GM19397 (cell line): Measurements from ENCODE around the gene TTC39B.
A peak's percentile ranks its signal among the peaks of the same experiment; 100 is the strongest.

Experiments
- ATAC-seq: cut with Tn5 transposase; IDR thresholded peaks from one replicate; pipeline ENCODE4 v1.9.1; 2021; ENCODE audit warnings: mild to moderate bottlenecking, moderate library complexity; ENCODE audit not compliant: unreplicated experiment

TTC39B gene

DNA sequence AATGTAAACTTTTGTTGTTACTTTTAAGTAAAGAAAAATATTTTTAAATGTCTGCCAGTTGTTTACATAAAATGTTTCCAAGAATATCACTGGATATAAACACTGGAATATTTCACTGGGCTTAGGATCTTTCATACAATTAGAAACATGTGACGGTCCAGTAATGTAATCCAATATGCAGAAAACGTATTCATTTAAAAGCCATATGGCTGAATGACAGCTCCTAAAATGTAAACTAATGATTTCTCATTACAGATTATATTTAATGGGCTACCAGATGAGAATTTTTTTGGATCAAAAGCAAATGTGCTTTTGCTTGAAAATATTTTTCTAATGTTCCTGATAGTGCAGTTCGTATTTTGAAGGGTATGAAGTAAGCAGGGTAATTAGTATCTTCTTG is 124.3 kb downstream of the TTC39B start:
- no peak for ATAC-seq

DNA sequence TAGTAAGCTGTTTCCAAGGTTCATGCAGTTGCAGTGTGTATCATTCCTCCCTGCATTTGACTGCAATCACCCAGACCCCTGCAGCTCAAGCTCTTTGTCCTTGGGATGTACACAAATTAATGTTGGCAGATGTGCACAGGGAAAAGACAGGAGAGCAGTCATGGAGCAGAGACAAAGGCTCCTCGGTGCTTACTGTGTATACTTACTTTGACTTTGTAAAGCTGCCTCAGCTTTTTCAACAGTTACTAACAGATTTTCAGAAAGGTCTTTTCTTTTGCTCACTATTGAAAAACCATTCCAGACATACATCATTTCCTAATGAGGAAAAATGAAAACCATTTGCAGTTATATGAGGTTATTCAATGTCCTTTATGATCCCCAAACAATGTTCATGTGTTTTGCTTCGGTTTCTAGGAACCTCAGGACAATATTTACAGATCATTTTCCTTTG is 124.9 kb downstream of the TTC39B start:
- no peak for ATAC-seq

GRCh38 chr9:15180124-15180523 is 126.9 kb downstream of the TTC39B start:
- ATAC-seq = no peak

- ATAC-seq = no peak
Observed at GRCh38 chr9:15178631-15179030, 128.4 kb downstream of the TTC39B start.

GRCh38 chr9:15176836-15177235 is 130.2 kb downstream of the TTC39B start:
- no peak for ATAC-seq

DNA sequence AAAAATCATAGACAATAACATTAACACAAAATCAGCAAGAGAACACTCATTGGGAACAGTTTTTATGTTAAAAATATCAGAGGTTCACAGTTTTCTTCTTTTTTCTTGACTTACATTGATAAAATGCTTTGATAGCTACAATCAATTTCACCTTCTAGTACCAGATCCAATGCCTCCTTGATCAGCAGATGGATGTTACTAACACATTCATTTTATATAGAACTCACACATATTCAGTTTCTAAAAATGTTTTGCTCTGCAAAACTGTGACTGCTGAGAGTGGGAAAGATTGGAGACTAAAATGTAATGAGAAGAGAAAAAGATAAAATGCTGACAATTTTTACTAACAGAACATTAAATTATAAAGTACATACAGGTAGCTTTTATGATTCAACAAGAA is 143.1 kb downstream of the TTC39B start:
- ATAC-seq = no peak

DNA sequence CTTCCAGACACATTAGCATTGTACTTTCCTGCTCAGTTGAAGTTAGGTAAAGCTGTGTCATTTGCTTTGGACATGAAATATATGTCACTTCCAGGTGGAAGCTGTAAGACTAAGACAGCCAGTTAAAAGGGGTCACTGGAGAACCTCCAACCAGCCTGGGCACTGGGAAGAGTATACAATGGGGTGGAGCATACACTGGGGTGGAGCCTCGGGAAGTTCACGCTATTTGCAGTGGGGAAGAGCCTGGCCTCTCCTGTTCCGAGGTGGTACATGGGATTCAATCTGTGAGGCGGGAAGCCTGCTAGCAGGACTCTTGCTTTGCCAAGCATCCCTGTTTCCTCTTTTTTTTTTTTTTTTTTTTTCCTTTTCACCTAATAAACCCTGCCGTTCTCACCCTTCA is 145.3 kb downstream of the TTC39B start:
- no peak for ATAC-seq

GRCh38 chr9:15160673-15161072 is 146.3 kb downstream of the TTC39B start:
- ATAC-seq = no peak

- ATAC-seq = no peak
Observed at GRCh38 chr9:15158064-15158463, 149.0 kb downstream of the TTC39B start.

- no peak for ATAC-seq
Observed at GRCh38 chr9:15157381-15157780, 149.6 kb downstream of the TTC39B start.

DNA sequence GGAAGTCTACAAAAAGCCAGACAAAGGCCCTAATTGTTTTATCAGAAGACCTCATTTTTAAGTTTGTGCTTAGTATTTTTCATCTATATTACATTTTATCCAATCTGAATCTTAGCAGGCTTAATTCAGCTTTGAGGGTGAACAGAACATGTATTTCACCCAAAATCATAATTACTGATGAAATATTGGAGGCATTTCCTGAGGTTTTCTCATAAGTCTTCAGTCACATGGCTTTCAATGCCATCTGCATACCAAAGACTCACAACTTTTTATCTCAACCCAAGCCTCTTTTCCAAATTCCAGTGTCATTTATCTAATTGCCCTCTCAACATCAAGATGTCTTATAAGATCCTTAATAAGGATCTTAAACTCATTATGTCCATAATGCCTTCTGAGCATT is 150.8 kb downstream of the TTC39B start:
- ATAC-seq = no peak

- no peak for ATAC-seq
Observed at GRCh38 chr9:15155826-15156225, 151.2 kb downstream of the TTC39B start.

DNA sequence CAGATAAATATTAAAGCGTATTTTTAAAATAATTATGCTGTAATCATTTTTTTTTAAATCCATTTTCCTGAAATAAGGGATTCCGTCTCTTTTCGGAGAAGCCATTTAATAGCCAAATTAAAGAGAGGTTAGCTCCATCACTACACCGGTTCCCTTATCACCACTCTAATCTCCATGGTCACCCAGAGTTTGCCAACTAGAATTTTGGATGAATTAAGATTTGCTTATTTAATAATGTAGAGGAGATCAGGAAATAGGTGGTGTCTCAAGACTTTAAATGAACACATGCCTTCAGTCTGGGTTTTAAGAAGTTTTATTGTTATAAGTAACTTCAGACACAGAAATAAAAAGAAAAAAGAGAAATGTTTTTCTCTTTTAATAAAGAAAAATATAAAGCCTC is 151.7 kb downstream of the TTC39B start:
- ATAC-seq = no peak

- no peak for ATAC-seq
Observed at GRCh38 chr9:15154677-15155076, 152.3 kb downstream of the TTC39B start.

DNA sequence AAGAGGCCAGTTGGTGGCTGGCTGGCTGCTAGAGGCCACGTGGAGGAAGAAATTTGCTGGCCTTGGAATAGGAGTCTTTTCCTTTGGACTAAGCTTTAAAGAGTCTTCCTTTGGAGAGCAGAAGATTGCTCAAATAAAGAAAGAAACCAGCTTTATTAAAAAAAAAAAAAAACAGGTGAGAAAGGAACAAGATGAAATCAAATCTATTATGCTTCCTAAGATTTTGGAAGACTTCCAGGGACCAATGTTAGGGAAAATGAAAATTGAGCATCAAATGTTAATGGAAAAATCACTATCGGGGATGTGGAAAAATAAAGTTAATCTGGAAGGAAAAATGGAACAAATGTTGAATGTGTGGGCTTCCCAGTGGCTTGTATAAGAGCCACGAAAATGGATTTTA is 153.1 kb downstream of the TTC39B start:
- ATAC-seq = no peak

GRCh38 chr9:15150939-15151338 is 156.1 kb downstream of the TTC39B start:
- ATAC-seq = no peak

DNA sequence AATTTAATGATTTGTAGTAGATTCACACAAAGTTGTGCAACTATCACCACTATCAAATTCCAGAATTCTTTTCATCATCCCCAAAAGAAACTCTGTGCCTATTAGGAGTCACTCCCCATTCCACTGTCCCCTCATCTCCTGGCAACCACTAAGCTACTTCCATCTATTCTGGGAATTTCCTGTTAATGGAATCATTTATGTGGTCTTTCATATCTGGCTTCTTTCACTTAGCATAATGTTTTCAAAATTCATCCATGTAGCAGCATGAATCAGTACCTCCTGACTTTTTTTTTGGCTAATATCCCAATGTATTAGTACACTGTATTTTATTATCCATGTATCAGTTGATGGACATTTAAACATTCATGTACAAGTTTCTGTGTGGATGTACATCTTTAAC is 157.6 kb downstream of the TTC39B start:
- ATAC-seq = no peak

DNA sequence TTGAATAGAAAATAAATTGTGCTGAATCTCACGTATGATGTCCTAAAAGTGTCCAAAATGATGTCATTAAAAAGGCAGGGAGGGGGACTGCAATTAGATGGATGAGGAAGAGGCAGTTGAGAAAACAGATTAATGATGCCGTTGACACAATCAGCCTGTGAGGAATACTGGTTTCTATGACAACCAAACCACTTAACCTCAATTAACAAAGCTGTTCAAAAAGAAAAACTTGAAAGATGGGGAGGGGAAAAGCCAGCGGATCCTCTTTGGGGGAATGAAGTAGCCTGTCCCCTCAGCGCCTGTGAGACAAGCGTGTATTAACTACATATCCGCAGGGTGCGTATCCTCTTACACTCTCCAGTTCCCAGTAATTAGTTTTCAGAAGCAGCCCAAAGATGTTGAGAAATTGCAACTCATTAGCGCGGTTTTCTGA is 160.7 kb downstream of the TTC39B start:
- no peak for ATAC-seq

DNA sequence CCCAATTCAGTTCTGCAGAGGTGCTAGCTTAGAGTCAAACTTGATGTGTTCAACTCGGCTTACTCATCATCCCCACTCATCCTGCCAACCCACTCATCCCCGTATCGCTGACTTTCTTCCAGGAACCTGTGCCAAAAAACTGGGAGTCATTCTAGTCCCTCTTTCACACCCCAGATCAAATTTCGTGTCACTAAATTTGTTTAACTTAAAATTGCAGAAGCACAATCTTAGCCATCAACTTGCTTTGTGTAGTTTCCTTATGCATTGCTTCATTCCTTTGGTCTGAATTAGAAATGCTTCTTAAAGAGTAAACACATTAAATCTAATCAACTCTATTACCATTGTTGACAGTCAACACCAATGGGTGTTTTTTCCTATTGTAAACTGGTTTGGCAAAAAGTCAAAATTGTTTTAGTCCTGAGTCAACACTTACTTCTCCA is 162.4 kb downstream of the TTC39B start:
- ATAC-seq = no peak

DNA sequence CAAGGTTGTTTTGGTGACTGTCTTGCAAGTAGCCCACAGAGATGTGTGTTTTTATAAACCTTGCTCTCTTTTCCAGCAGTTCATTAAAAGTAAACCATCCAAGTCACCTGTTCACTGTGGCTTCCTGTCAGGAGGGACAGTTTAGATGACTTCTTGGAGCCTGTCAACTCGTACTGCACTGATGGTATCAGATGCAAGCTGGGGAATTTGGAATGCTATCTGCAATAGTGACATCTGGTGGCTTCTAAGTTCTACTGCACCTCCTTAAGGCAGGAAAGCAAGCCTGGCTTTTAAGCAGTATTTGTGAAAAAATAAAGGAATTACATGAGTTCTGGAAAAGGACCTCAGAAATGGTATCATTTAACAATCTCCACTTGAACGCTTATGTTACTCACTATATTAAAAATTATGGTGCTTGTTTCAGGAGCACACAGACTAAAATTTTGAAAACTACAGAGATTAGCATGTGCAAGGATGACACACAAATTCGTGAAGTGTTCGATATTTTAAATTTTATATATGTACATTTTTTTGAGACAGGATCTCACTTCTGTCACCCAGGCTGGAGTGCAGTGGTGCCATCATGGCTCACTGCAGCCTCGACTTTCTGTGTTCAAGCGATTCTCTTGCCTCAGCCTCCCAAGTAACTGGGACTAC is 164.0 kb downstream of the TTC39B start:
- ATAC-seq = peak; percentile 95

GRCh38 chr9:15140051-15140450 is 167.0 kb downstream of the TTC39B start:
- no peak for ATAC-seq

- no peak for ATAC-seq
Observed at GRCh38 chr9:15139469-15139868, 167.5 kb downstream of the TTC39B start.

- no peak for ATAC-seq
Observed at GRCh38 chr9:15138357-15138686, 168.7 kb downstream of the TTC39B start.
